NT2/D1 (cell line): ENCODE data around the gene GCHFR.

Experiments used
- SUZ12 ChIP-seq: IDR thresholded peaks from 2 replicates; pipeline ENCODE4 v1.6.1; 2011; ENCODE audit not compliant: insufficient read length, insufficient read depth; ENCODE audit errors: extremely low read depth
- YY1 ChIP-seq: IDR thresholded peaks from 2 replicates; pipeline ENCODE4 v1.6.1; 2011; ENCODE audit not compliant: insufficient read length, insufficient read depth
- ZNF274 ChIP-seq: IDR thresholded peaks from 2 replicates; pipeline ENCODE4 v1.6.1; 2011; ENCODE audit warnings: mild to moderate bottlenecking, low read depth, low read length

DNA sequence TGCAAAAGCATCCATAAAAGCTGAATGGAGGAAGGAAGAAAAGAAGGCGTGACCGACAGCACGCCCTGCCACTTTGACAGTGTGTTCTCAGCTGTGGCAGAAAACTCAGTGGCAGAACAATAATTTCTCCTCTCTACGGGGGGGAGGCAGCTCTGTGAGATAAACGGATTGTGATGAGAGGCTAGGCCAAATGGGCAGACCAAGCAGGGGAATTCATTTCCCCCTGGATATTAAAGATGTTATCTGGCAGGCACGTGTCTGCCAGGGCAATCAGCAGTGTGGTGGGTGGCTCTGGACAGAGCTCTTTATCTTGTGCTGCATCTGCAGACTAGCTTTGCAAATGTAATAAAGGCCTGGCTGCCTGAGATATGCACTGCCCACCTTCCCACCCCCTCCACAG lies 6.9 kb upstream of the GCHFR start:
- TF ChIP-seq SUZ12: no peak
- no peak for TF ChIP-seq ZNF274
- TF ChIP-seq YY1: no peak
